Suppressor macrophage treated with lipopolysaccharide for 4 hours (primary cell): ENCODE measurements around the gene USP1.

ENCODE experiments used
- DNase-seq: peaks from one replicate; pipeline ENCODE4 v3.0.0-alpha.2; 2020

The USP1 gene

GRCh38 chr1:62500210-62500609, 63.4 kb downstream of the USP1 start:
- no peak for DNase-seq
